Ramos (cell line): Measurements from ENCODE around the gene CALML4.

Experiments
- in situ Hi-C: fragments of 300-500 bp; cut with MboI; formaldehyde crosslinking; loops from one replicate; pipeline ENCODE4 v1.14.3; 2022; ENCODE audit warnings: low sequenced_read_pairs; ENCODE audit not compliant: unreplicated experiment

The CALML4 gene

GRCh38 chr15:68157074-68157473 is 48.1 kb downstream of the CALML4 start:
- in situ Hi-C loops: no loop called here

GRCh38 chr15:68154923-68155559 is 50.1 kb downstream of the CALML4 start:
- in situ Hi-C loops: no loop called here

GRCh38 chr15:68152342-68152741 is 52.8 kb downstream of the CALML4 start:
- in situ Hi-C loops: no loop called here

- in situ Hi-C loops: no loop called here
Observed at GRCh38 chr15:68151277-68151676, 53.9 kb downstream of the CALML4 start.

- in situ Hi-C loops: no loop called here
Observed at GRCh38 chr15:68150187-68150586, 54.9 kb downstream of the CALML4 start.

GRCh38 chr15:68149059-68149458 is 56.1 kb downstream of the CALML4 start:
- in situ Hi-C loops: no loop called here

- in situ Hi-C loops: no loop called here
Observed at GRCh38 chr15:68148039-68148438, 57.1 kb downstream of the CALML4 start.

GRCh38 chr15:68145706-68146105 is 59.4 kb downstream of the CALML4 start:
- in situ Hi-C loops: no loop called here

GRCh38 chr15:68143785-68144184 is 61.3 kb downstream of the CALML4 start:
- in situ Hi-C loops: no loop called here

- in situ Hi-C loops: no loop called here
Observed at GRCh38 chr15:68143129-68143528, 62.0 kb downstream of the CALML4 start.
